NOMO-1 (cell line): ENCODE measurements around the gene CHTF18.
"Not testable (repeated sequence)": the region's sequence is repeated elsewhere in the genome, so short reads cannot be mapped to it uniquely, and the experiment has no call there.

Experiments
- DNase-seq, 2 experiments: peaks; one replicate each; lab custom pipeline; 2025; ENCODE audit not compliant: unreplicated experiment in 2 of 2; lab: John Stamatoyannopoulos, UW

CHTF18 gene

DNA sequence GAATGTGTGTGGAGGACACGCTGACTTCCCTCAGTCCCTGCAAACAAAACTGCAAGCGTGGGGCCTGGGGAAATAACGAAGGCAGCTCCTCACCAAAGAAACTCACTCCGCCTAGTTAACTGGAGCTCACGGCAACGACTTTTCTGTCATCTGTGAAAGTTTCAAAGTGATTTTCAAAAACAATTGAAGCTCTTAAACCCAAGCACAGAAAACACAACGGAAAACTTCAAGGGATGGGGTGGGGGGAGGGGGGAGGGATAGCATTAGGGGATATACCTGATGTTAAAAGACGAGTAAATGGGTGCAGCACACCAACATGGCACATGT is 15.3 kb downstream of the CHTF18 start:
- no peak for DNase-seq

DNA sequence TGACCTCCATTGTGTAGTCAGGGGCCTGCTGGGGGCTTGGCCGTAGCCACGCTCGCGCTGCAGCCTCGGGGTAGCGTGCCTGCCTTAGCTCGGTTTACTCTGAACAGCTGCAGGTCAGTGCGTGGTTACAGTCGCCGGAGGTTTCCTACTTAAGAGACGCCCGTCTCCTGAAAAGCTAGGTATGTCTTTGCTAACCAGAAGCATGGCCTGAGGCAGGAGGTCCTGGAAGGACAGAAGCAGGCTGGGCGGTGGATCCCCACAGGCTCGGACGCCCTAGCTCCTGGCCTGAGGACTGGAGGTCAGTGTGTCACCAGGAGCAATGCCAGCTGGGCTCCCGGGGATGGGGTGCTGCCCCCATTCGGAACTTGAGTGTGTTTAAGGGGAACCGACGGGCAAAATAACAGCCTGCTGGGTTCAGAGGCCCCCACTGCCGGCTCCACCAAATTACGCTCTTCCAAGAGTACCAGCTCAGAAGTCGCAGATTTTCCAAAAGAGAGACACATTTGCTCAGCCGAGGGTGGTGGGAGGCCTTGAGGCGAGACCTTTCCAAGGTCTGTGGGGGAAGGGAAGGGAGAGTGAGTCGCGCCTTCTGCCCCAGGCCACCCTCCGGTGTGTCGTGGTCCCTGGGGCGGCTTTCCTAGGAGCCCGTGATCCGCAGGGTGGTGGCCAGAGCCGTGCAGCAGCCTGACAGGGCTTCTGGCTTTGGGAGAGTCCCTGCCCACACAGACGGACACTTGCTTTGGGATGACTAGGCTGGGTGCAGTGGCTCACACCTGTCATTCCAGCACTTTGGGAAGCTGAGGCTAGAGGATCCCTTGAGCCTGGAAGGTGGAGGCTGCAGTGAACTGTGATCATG is 16.0 kb downstream of the CHTF18 start:
- DNase-seq, result no peak

- no peak for DNase-seq
Observed at GRCh38 chr16:805474-805873, 17.1 kb downstream of the CHTF18 start.

- DNase-seq, result peak; percentile 92 to 94
Observed at GRCh38 chr16:807347-808084, 19.1 kb downstream of the CHTF18 start.

- DNase-seq, result no peak
Observed at GRCh38 chr16:808085-808386, 19.6 kb downstream of the CHTF18 start.

DNA sequence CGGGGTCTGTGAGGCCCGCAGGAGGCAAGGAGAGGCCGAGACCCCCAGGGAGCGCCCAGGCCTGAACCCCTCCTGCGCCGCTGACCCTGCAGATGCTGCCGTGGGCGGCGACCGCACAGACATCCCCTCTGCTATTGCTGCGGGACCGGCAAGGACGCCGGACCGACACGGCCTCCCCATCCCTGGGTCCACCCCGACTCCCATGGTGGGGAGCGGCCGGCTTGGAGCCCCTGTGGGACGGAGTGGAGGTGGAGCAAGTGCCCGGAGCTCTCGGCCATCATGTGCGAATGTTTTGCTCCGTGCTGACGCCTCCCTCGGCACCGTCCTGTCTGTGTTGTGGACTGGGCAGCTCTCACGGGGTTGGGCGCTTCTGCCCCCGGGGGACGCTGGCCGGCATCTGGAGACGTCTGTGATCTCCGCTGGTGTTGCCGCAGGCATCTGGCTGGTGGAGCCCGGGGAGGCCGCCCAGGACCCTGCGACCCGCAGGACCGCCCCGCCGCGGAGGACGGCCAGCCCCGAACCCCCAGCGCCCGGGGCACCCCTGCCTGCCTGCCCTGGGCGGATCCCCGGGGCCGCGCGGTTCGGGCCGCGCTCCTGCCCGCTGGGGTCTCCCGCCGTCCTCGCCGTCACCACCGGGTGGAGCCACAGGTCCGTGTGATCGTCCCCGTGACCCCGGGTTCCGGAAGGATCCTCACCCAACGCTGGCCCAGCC is 24.9 kb downstream of the CHTF18 start:
- DNase-seq, result peak; percentile 26 to 30

GRCh38 chr16:813916-814412 is 25.5 kb downstream of the CHTF18 start:
- no peak for DNase-seq

DNA sequence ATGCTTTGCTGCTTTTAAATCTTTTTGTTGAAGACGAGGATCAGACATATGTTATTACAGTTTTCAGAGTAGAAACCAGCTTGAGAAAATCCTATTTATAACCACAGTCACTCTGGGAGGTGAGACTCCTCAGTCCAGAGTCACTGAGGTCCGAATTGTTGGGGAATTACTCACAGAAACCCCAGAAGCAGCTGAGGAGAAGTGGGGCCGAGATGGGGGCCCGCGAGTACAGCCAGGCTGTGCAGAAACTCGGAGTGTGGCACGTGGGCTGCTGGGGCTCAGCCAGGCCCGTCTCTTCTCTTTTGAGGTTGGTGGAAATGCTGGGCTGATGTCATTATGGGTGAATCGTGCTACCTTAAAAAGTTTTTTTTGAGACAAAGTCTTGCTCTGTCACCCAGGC is 26.6 kb downstream of the CHTF18 start:
- DNase-seq, result no peak

- DNase-seq, result no peak
Observed at GRCh38 chr16:815861-816260, 27.4 kb downstream of the CHTF18 start.

DNA sequence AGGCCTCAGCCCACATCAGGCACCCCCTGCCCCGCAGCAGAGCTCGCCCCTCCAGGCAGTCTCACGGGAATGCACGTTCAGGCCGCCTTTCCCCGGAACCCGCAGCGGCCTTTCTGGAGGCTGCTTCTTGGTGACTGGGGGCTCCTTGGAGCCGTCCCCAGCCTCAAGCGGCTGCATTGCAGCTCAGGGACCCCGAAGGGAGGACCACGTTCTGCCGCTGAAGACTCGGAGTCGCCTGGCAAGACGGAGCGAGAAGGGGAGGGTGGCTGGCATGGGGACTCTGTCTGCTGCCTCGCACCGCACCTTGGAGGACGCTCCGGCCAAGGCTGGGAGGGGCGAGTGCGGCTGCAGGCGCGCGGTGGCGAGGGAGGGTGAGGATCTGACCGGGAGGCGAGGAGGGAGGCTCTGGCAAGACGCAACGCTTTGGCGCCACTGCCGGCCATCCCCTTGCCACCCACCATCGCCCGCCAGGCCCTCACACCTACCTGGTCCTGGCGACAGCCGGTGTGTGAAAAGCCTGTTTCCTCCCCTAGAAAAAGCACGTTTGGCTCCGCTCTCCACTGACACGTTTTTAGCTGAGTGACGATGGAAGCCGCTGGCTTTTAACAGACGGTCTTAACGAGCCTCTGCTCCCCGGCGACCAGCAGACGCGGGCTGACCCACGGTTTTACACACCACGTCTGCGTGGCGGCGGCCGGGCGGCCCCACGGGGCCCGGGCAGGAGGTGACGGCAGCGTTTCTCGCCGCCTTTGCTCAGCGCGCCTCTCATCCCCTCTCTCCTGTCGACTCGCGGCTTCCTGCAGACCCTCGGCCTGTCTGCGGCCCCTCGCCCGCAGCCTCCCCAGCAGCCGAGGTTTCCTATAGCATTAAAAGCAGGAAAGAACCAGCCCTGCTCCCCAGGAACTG is 28.8 kb downstream of the CHTF18 start:
- DNase-seq, result no peak

GRCh38 chr16:818132-818531 is 29.7 kb downstream of the CHTF18 start:
- DNase-seq, result no peak

GRCh38 chr16:818592-818991 is 30.2 kb downstream of the CHTF18 start:
- no peak for DNase-seq

DNA sequence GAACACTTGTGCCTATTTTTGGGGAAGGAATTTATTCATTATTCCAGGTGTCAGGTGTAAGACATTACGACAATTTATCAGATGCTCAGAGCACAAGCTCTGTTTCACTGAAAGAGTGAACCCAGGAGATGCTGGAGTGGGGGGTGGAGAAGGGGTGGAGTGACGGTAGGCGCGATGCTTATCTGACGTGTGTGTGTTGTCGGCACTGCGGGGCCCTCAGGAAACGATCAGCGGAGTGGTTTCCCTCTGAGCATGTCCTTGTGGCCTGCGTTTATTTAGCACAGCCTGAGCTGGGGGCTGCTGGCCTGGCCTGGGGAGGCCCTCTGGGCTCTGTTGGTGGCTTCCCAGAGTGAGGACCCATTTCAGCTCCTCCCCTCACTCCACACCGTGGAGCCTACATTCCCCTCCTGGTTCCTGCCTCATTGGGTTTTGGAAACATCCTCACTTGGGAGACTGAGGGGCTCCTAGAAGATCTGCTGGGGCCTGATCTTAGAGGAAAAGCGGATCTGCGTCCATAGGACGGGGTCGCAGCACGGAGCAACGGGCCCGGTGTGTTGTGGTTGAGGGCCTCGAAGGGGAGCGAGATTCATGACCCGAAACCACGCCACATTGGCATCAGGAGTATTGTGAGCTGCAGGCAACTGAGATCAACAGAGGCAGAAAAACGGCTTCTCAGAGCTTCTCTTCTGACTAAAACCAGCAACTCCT is 31.1 kb downstream of the CHTF18 start:
- DNase-seq, result no peak

DNA sequence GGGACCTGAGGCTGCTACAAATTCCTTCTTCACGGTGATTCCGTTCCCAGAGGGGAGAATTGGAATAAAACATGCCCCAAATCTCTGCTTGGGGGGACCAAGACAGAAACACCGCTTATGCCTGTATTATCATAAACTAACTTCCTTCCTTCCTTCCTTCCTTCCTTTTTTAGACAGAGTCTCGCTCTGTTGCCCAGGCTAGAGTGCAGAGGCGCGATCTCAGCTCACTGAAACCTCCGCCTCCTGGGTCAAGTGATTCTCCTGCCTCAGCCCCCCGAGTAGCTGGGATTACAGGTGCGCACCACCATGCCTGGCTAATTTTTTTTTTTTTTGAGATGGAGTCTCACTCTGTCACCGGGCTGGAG is 31.6 kb downstream of the CHTF18 start:
- DNase-seq, result not testable (repeated sequence)

- DNase-seq, result no peak
Observed at GRCh38 chr16:820748-821147, 32.3 kb downstream of the CHTF18 start.

DNA sequence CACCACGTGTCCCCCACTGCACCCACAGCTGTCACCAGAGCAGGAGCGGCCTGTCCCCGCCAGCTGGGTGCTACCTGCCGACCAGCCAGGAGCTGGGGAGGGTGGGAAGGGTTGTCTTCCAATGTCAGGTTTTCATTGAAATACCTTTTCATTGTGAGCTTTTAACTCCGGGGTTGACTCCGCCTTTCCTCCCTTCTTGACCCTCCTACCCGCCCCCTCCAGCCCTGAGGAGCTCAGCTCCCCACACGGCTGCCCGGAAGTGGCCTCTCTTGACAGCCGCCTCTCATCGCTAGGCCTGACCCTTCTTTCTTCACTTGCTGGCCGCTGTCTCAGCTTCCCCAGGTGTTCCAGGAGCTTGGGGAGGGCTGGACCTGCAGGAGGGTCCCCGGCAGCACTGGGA is 33.3 kb downstream of the CHTF18 start:
- DNase-seq, result no peak

GRCh38 chr16:822174-822908 is 33.9 kb downstream of the CHTF18 start:
- no peak for DNase-seq

DNA sequence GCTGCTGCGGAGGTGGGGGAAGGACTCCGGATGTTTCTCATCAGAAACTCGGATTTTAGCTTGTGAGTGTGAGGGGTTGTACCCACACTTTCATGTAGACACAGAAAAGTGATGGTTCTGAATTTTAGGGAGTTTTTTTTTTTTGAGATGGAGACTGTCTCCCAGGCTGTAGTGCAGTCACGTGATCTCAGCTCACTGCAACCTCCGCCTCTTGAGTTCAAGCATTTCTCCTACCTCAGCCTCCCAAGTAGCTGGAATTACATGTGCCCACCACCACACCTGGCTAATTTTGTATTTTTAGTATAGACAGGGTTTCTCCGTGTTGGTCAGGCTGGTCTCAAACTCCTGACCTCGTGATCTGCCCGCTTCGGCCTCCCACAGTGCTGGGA is 34.5 kb downstream of the CHTF18 start:
- DNase-seq, result no peak

GRCh38 chr16:824194-824593 is 35.8 kb downstream of the CHTF18 start:
- no peak for DNase-seq
